Nephron (organoid): ENCODE data around the gene ATAD2B.

ENCODE experiments used
- H3K27ac Mint-ChIP-seq, 3 experiments: 2 replicates each; pipeline ENCODE4 v1.8.0; 2020; ENCODE audit warnings: mixed read lengths in 3 of 3, mild to moderate bottlenecking in 2 of 3, moderate library complexity in 1 of 3
- H3K27me3 Mint-ChIP-seq: 2 replicates; pipeline ENCODE4 v1.8.0; 2021; ENCODE audit warnings: low read depth, mild to moderate bottlenecking, moderate library complexity, mixed read lengths
- H3K36me3 Mint-ChIP-seq: 2 replicates; pipeline ENCODE4 v1.8.0; 2020; ENCODE audit warnings: low read depth, mixed read lengths
- H3K4me1 Mint-ChIP-seq: 2 replicates; pipeline ENCODE4 v1.8.0; 2020; ENCODE audit warnings: mixed read lengths
- H3K4me3 Mint-ChIP-seq, 3 experiments: 2 replicates each; pipeline ENCODE4 v1.8.0; 2020; ENCODE audit warnings: mild to moderate bottlenecking in 3 of 3, mixed read lengths in 3 of 3, moderate library complexity in 2 of 3
- H3K9me3 Mint-ChIP-seq: 2 replicates; pipeline ENCODE4 v1.8.0; 2020; ENCODE audit warnings: mixed read lengths
- TF ChIP-seq, protein P1 (sequence below), 3 experiments: fragments of 200-600 bp; sonication (generic); IDR thresholded peaks; one replicate each; pipeline ENCODE4 v1.5.0; 2021; ENCODE audit warnings: antibody characterized with exemption in 3 of 3; ENCODE audit not compliant: unreplicated experiment in 3 of 3

The ATAD2B gene

DNA sequence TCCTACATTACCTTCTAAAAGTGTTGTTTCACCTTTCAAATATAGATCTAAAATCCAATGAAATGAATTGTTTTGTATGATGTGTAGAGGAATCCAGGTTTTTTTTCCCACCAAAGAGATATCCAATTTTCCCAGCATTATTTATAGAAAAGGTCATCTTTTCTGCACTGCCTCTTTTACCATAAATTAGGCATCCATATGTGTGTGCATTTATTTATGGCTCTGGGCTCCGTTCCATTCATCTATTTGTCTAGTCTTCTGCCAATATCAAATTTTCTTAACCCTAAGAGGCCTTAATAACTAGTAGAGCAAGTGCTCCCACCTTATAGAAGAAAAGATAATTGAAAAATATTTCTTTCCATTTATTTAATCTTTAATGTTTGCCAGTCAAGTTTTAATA, 88.3 kb downstream of the ATAD2B start:
- Mint-ChIP-seq H3K27me3 (no peaks in the 10 kb centered on the region), H3K4me3 (no peak overlapping the region), H3K36me3 (peaks cover 63% of the 10 kb centered on the region), H3K27ac (peak overlapping the region in 2 of 3 experiments; percentile 28 to 49), H3K4me1 (peaks cover 14% of the 10 kb centered on the region), H3K9me3 (peaks cover 14% of the 10 kb centered on the region)
- TF ChIP-seq, protein P1, sequence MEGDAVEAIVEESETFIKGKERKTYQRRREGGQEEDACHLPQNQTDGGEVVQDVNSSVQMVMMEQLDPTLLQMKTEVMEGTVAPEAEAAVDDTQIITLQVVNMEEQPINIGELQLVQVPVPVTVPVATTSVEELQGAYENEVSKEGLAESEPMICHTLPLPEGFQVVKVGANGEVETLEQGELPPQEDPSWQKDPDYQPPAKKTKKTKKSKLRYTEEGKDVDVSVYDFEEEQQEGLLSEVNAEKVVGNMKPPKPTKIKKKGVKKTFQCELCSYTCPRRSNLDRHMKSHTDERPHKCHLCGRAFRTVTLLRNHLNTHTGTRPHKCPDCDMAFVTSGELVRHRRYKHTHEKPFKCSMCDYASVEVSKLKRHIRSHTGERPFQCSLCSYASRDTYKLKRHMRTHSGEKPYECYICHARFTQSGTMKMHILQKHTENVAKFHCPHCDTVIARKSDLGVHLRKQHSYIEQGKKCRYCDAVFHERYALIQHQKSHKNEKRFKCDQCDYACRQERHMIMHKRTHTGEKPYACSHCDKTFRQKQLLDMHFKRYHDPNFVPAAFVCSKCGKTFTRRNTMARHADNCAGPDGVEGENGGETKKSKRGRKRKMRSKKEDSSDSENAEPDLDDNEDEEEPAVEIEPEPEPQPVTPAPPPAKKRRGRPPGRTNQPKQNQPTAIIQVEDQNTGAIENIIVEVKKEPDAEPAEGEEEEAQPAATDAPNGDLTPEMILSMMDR (IDR thresholded peaks at IDR 0.05; ENCODE audit: unreplicated experiment in 3 of 3): no peak

DNA sequence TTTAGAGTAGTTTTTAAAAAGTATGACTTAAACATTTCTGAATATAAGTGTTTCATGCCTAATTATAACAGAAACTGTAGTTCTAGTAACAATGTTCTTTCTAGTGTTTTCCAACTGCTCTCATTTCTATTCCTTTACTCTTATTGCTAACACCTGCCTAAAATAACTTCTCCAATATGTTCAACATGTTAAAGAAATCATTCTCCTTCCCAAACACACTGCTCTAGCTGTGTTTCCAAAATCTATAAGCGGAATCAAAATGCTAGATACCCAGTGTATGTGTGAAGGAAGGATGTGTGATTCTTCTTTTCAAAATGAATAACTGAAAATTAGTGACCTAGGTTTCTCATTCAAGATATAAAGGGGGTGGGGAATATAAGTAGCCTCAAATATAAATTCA, 89.1 kb downstream of the ATAD2B start:
- no peak overlapping the region for H3K4me3 Mint-ChIP-seq
- peaks cover 56% of the 10 kb centered on the region for H3K36me3 Mint-ChIP-seq
- peak overlapping the region in 1 of 3 experiments; percentile 49 for H3K27ac Mint-ChIP-seq
- H3K4me1 Mint-ChIP-seq: peaks cover 14% of the 10 kb centered on the region
- H3K9me3 Mint-ChIP-seq: peaks cover 7% of the 10 kb centered on the region
- TF ChIP-seq, protein P1 (IDR thresholded peaks at IDR 0.05; ENCODE audit: unreplicated experiment in 3 of 3): no peak
- H3K27me3 Mint-ChIP-seq: no peaks in the 10 kb centered on the region

- H3K36me3 Mint-ChIP-seq: peaks cover 51% of the 10 kb centered on the region
- TF ChIP-seq, protein P1 (IDR thresholded peaks at IDR 0.05; ENCODE audit: unreplicated experiment in 3 of 3): no peak
- no peaks in the 10 kb centered on the region for H3K27me3 Mint-ChIP-seq
- H3K27ac Mint-ChIP-seq: no peak overlapping the region
- H3K9me3 Mint-ChIP-seq: peaks cover 5% of the 10 kb centered on the region
- no peak overlapping the region for H3K4me3 Mint-ChIP-seq
- H3K4me1 Mint-ChIP-seq: peaks cover 14% of the 10 kb centered on the region
Observed at GRCh38 chr2:23836971-23837565, 89.9 kb downstream of the ATAD2B start.

DNA sequence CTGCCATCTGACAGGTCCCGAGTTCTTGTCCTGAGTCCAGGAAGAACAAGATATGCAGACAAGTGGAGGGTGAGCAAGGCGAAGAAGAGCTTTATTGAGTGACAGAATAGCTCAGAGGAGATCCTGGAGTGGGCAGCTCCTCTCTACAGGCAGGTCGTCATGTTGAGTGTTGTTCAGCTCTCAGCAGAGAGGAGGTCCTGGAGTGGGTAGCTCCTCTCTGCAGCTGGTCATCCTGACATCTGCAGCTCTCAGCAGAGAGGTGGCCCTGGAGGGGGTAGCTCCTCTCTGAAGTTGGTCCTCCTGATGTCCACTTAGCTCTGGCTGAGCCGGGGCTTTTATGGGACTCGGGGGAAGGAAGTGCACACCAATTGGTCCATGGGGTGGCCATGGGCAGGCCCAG, 90.4 kb downstream of the ATAD2B start:
- peaks cover 51% of the 10 kb centered on the region for H3K36me3 Mint-ChIP-seq
- no peaks in the 10 kb centered on the region for H3K27me3 Mint-ChIP-seq
- peaks cover 5% of the 10 kb centered on the region for H3K9me3 Mint-ChIP-seq
- H3K4me3 Mint-ChIP-seq: no peak overlapping the region
- H3K27ac Mint-ChIP-seq: no peak overlapping the region
- peaks cover 14% of the 10 kb centered on the region for H3K4me1 Mint-ChIP-seq
- TF ChIP-seq, protein P1 (IDR thresholded peaks at IDR 0.05; ENCODE audit: unreplicated experiment in 3 of 3): no peak

GRCh38 chr2:23835988-23836387, 90.9 kb downstream of the ATAD2B start:
- Mint-ChIP-seq H3K27ac (no peak overlapping the region), H3K27me3 (no peaks in the 10 kb centered on the region), H3K9me3 (peaks cover 5% of the 10 kb centered on the region), H3K36me3 (peaks cover 48% of the 10 kb centered on the region), H3K4me3 (no peak overlapping the region), H3K4me1 (peaks cover 14% of the 10 kb centered on the region)
- TF ChIP-seq, protein P1 (IDR thresholded peaks at IDR 0.05; ENCODE audit: unreplicated experiment in 3 of 3): no peak

GRCh38 chr2:23835423-23835822, 91.5 kb downstream of the ATAD2B start:
- TF ChIP-seq, protein P1 (IDR thresholded peaks at IDR 0.05; ENCODE audit: unreplicated experiment in 3 of 3): no peak
- Mint-ChIP-seq H3K4me1 (peaks cover 14% of the 10 kb centered on the region), H3K27me3 (no peaks in the 10 kb centered on the region), H3K36me3 (peaks cover 45% of the 10 kb centered on the region), H3K4me3 (no peak overlapping the region), H3K9me3 (peaks cover 4% of the 10 kb centered on the region), H3K27ac (no peak overlapping the region)
